A673 (cell line): ENCODE results near the gene GDF10. TPM values are rescaled to one million over a fixed set of nuclear protein-coding genes. Genes with fewer than 3 reads are reported as not detected.

Experiments
- Bru-seq: library from RNA; stranded (reverse); fragments of 400-500 nt; gene quantifications from one replicate; lab custom pipeline; 2021; lab: Mats Ljungman, UMichigan
- BruChase-seq, 2 experiments: library from RNA; stranded (reverse); fragments of 400-500 nt; gene quantifications; one replicate each; lab custom pipeline; 2021; lab: Mats Ljungman, UMichigan
- BruUV-seq: library from RNA; stranded (reverse); fragments of 400-500 nt; replicated peaks from 2 replicates; lab custom pipeline; 2021; lab: Mats Ljungman, UMichigan
- CTCF ChIA-PET: fragments of 300-600 bp; sonication (Branson Sonifier 250); formaldehyde crosslinking; loops from one replicate; lab custom pipeline; 2022; ENCODE audit warnings: antibody characterized with exemption; lab: Charles Lee
- POLR2A ChIA-PET: fragments of 300-600 bp; sonication (Branson Sonifier 250); formaldehyde crosslinking; loops from one replicate; lab custom pipeline; 2022; ENCODE audit warnings: antibody characterized with exemption; ENCODE audit not compliant: low non-redundant PET; lab: Charles Lee
- DNase-seq: peaks from one replicate; pipeline ENCODE4 v3.0.0-alpha.2; 2015; ENCODE audit warnings: low spot score
- H3K27ac ChIP-seq: fragments of 200-600 bp; sonication (generic); 2 replicates; pipeline ENCODE4 v1.5.1; 2016; ENCODE audit warnings: mixed run types, low read depth, mild to moderate bottlenecking, mixed read lengths, antibody characterized with exemption, low read length; ENCODE audit not compliant: poor library complexity, severe bottlenecking
- H3K27me3 ChIP-seq: fragments of 200-600 bp; sonication (generic); replicated peaks from 2 replicates; pipeline ENCODE4 v1.6.1; 2017; ENCODE audit warnings: mixed run types, low read depth, mild to moderate bottlenecking, mixed read lengths, antibody characterized with exemption, low read length; ENCODE audit not compliant: insufficient read depth, poor library complexity
- H3K36me3 ChIP-seq: fragments of 200-600 bp; sonication (generic); 2 replicates; pipeline ENCODE4 v1.6.1; 2016; ENCODE audit warnings: mixed run types, mild to moderate bottlenecking, mixed read lengths, antibody characterized with exemption, low read length; ENCODE audit not compliant: insufficient read depth, poor library complexity, severe bottlenecking
- H3K4me1 ChIP-seq: fragments of 200-600 bp; sonication (generic); 2 replicates; pipeline ENCODE4 v1.6.1; 2017; ENCODE audit warnings: mixed run types, mild to moderate bottlenecking, mixed read lengths, antibody characterized with exemption, low read length; ENCODE audit not compliant: insufficient read depth, poor library complexity, severe bottlenecking
- H3K4me3 ChIP-seq: fragments of 200-600 bp; sonication (generic); 2 replicates; pipeline ENCODE4 v1.5.1; 2016; ENCODE audit warnings: low read depth, mixed run types, mild to moderate bottlenecking, mixed read lengths, low read length; ENCODE audit not compliant: poor library complexity, severe bottlenecking
- H3K9me3 ChIP-seq: fragments of 200-600 bp; sonication (generic); 2 replicates; pipeline ENCODE4 v1.6.1; 2016; ENCODE audit warnings: mixed run types, low read depth, mild to moderate bottlenecking, mixed read lengths, antibody characterized with exemption, low read length; ENCODE audit not compliant: poor library complexity, severe bottlenecking
- CTCF ChIP-seq: fragments of 300-800, 200-600 bp; sonication (generic); conservative IDR thresholded peaks from 2 replicates; pipeline ENCODE4 v1.5.1; 2017; ENCODE audit warnings: low read depth, mild to moderate bottlenecking, antibody characterized with exemption, low read length, moderate library complexity, mixed read lengths
- EZH2 ChIP-seq: fragments of 200-600 bp; sonication (generic); IDR thresholded peaks from 2 replicates; pipeline ENCODE4 v1.6.1; 2017; ENCODE audit warnings: borderline replicate concordance, low read depth, mild to moderate bottlenecking, mixed read lengths, antibody characterized with exemption, low read length; ENCODE audit not compliant: poor library complexity, severe bottlenecking
- intact Hi-C: fragments of 100-400 bp; cut with micrococcal nuclease; formaldehyde crosslinking; loops from one replicate; pipeline ENCODE4 v1.10.0; 2022; ENCODE audit not compliant: unreplicated experiment
- long read RNA-seq: library from polyadenylated mRNA; stranded (forward); transcript quantifications from one replicate; pipeline ENCODE4 v2.0.0, GENCODE V29; 2022
- total RNA-seq: library from RNA; stranded (reverse); gene quantifications from 2 replicates; pipeline ENCODE4 v1.2.3, GENCODE V29; 2021

GDF10 gene
- total RNA-seq (0.45 and 0.52 TPM in 2 replicates), Bru-seq, nascent RNA (percentile 15 among the genes with signal in this experiment), BruChase-seq, experiment 1, labeled RNA remaining after a 2-hour chase (percentile 13 among the genes with signal in this experiment), BruChase-seq, experiment 2, labeled RNA remaining after a 6-hour chase (percentile 10 among the genes with signal in this experiment)
- long read RNA-seq, transcript GDF10-201 (3 exons, 2,458 nt): major isoform, 7 of 7 reads
- long read RNA-seq, partial matches to known transcripts: 0 of 7 reads
- long read RNA-seq, other reads (novel, unspliced or antisense): 0 of 7 reads

DNA sequence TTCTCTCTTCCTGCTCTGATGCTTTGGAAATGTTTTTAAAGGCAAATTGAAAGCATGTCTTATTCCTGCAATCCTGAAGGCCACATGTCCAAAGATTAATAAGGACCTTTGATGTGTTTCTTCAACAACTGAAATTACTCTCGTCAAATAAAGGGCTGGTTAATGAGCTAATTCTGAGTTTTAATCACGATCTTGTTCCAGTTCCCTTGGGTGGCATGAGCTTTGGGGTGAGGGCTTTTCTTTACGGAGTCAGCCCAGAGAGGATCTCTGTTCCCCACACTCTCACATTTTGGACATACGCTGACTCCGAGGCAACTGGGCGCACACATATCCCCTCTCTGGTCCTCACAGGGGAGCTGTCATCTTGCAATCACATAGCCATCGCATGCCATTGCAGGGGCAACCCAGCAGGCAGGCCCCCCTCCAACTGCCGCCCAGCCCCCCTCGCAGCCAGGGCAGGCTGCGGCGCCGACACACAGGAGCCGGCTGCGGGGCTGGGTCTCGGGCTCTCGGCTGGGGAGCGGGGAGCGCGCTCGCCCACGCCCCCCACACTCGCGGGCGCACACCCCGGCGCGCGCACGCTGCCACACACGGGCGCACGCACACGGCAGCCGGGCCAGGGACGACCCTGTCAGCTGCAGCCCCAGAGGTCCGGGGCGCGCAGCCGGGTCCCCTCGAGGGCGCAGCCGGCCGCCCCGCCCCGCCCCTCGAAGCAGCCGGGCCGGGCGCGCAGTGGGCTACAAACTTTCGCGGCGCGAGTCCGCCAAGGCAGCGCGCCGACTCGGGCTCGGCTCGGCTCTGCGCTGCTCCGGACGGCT lies at the start of gene GDF10:
TSS of gene GDF10 (plus strand) at position 587 of the 818 bp plus-strand sequence. CDS start 455 bp downstream, outside the sequence.
- intact Hi-C loops: no loop called here
- no peak for DNase-seq
- CTCF ChIA-PET: no interaction called here
- peak within 1 kb of the TSS; percentile 31 for H3K4me3 ChIP-seq
- TF ChIP-seq CTCF (no peak), EZH2 (no peak)
- H3K4me1 ChIP-seq: no peaks in the 10 kb centered on the region
- no peaks in the 10 kb centered on the region for H3K36me3 ChIP-seq
- H3K9me3 ChIP-seq: no peaks in the 10 kb centered on the region
- H3K27ac ChIP-seq: no peak within 1 kb of the TSS
- peaks cover 76% of the 10 kb centered on the region for H3K27me3 ChIP-seq
- POLR2A ChIA-PET: no interaction called here
- no TSS peak for BruUV-seq

- Histone ChIP-seq H3K27ac (no peak overlapping the region), H3K4me1 (no peaks in the 10 kb centered on the region), H3K27me3 (no peaks in the 10 kb centered on the region), H3K9me3 (no peaks in the 10 kb centered on the region), H3K36me3 (no peaks in the 10 kb centered on the region), H3K4me3 (no peak overlapping the region)
- BruUV-seq: no TSS peak
- TF ChIP-seq EZH2: no peak
- no peak for TF ChIP-seq CTCF
- DNase-seq: no peak
- ChIA-PET POLR2A (no interaction called here), CTCF (no interaction called here)
- intact Hi-C loops: no loop called here
These were observed 47.8 kb upstream of the GDF10 start for GRCh38 chr10:47252093-47252780.

DNA sequence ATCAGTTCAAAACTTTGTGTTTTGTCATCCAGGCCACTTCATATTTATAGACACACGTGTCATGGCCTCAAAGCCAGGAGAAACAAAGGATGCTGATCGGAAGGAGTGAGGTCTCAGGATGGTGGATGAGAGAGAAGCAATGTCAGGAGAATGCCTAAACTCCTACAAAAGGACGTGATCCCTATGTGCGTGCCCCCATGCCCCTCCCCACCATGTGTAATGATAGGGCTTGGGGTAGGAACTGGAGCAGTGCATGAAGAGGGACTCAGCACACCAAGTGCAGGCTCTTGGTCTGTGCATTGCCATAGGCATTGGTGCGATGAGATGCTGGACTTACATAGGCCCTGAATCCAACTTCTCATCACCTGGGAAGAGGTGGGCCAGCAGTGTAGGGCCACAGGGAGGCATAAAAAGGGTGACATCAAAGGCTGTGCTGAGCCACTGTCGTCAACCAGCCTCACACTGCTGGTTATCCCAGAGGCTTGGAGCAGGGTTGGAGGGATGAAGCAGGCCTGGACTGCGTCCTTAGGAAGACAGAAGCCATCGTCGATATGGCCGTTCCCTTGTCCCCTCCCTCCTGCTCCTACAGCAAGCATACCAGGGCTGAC lies 46.9 kb upstream of the GDF10 start:
- TF ChIP-seq CTCF: no peak
- TF ChIP-seq EZH2: no peak
- intact Hi-C loops: no loop called here
- H3K4me3 ChIP-seq: no peak overlapping the region
- H3K4me1 ChIP-seq: no peaks in the 10 kb centered on the region
- no peaks in the 10 kb centered on the region for H3K9me3 ChIP-seq
- H3K27me3 ChIP-seq: no peaks in the 10 kb centered on the region
- CTCF ChIA-PET: no interaction called here
- H3K27ac ChIP-seq: no peak overlapping the region
- no TSS peak for BruUV-seq
- no peaks in the 10 kb centered on the region for H3K36me3 ChIP-seq
- DNase-seq: no peak
- POLR2A ChIA-PET: no interaction called here
